Pancreas (tissue), 10 donors: ENCODE data around the gene VEGFA. TPM values are rescaled to one million over a fixed set of nuclear protein-coding genes. Genes with fewer than 3 reads are reported as not detected.

Source experiments
- ATAC-seq, 4 donors: fragments of 200-7000 bp; cut with Tn5 transposase; one replicate each; pipeline versions ENCODE4 v1.8.0 to v1.9.1; 2020; ENCODE audit warnings: mild to moderate bottlenecking in 4 of 4, moderate library complexity in 4 of 4
- DNase-seq, 6 donors: peaks; one replicate each; pipeline ENCODE4 v3.0.0-alpha.2; 2020
- FAIRE-seq: peaks from 2 replicates; lab custom pipeline; 2012; peaks lifted over from hg19 to GRCh38; lab: Jason Lieb, UNC
- H3K27ac ChIP-seq, 4 donors: fragments of 200-600 bp; sonication (generic); 1 replicate in 3 of 4; 2 replicates in 1 of 4; pipeline versions ENCODE4 v1.5.0 to v1.8.0; 2020
- H3K27me3 ChIP-seq, 4 donors: fragments of 200-600 bp; one replicate each; pipeline ENCODE4 v1.8.0; 2021
- H3K36me3 ChIP-seq, 3 donors: fragments of 200-600 bp; sonication (generic) in 1 of 3; one replicate each; pipeline versions ENCODE4 v1.5.0 to v1.8.0; 2020 to 2021
- H3K4me1 ChIP-seq, 3 donors: fragments of 200-600 bp; one replicate each; pipeline ENCODE4 v1.8.0; 2021
- H3K4me3 ChIP-seq, 4 donors: fragments of 200-600 bp; sonication (generic) in 2 of 4; one replicate each; pipeline versions ENCODE4 v1.5.0 to v1.8.0; 2020 to 2021
- H3K9me3 ChIP-seq, 4 donors: fragments of 200-600 bp; one replicate each; pipeline ENCODE4 v1.8.0; 2021
- WGBS, 2 donors: extraction: QIAGEN DNeasy Blood & Tissue Kit; methylation state at CpG; one replicate each; pipeline ENCODE4 v1.1.7; 2013; 5-methylcytosine and 5-hydroxymethylcytosine counted together
- intact Hi-C, 3 donors: fragments of 100-400 bp; cut with DNase I; formaldehyde crosslinking; loops; one replicate each; pipeline versions ENCODE4 v1.11.1 to v1.14.2; 2022
- polyA plus RNA-seq, 2 donors: library from polyadenylated mRNA; stranded (reverse); fragments of 200-250 nt; gene quantifications; one replicate each; pipeline ENCODE4 v1.2.3, GENCODE V29; 2013
- total RNA-seq, 6 donors: library from RNA; stranded (reverse); fragmentation: NEBNext Ultra II Directional in 4 of 6; extraction: Animal tissue kit (Norgen Biotek cat#: 25700) in 4 of 6; gene quantifications; one replicate each; pipeline versions ENCODE4 v1.2.1 to v1.2.4, GENCODE V29; 2021 to 2023
- TF ChIP-seq, protein P1 (sequence below), 4 donors: fragments of 200-600 bp; sonication (generic) in 3 of 4; IDR thresholded peaks; one replicate each; pipeline versions ENCODE4 v1.5.0 to v1.8.0; 2021; ENCODE audit warnings: antibody characterized with exemption in 4 of 4
- donor health status: healthy with polysubstance abuse.
- donor health status: DM: no; HTN: no; CAD: no; lungs with moderate emphysema.
- donor health status: DM: no; HTN: no; CAD: no.
- donor health status: control.
- donor health status: control.
- donor health status: Bipolar disorder and iron deficiency.
- donor health status: DM: yes; HTN: yes; CAD: no.
- donor health status: DM: no; HTN: no; CAD: no.
- donor health status: DM: no; HTN: no; CAD: no.
- donor health status: DM: yes; HTN: yes; CAD: no.

Gene VEGFA
- total and polyA plus RNA-seq, 8 donors, result 55.2 to 206 (median 91.5) TPM

DNA sequence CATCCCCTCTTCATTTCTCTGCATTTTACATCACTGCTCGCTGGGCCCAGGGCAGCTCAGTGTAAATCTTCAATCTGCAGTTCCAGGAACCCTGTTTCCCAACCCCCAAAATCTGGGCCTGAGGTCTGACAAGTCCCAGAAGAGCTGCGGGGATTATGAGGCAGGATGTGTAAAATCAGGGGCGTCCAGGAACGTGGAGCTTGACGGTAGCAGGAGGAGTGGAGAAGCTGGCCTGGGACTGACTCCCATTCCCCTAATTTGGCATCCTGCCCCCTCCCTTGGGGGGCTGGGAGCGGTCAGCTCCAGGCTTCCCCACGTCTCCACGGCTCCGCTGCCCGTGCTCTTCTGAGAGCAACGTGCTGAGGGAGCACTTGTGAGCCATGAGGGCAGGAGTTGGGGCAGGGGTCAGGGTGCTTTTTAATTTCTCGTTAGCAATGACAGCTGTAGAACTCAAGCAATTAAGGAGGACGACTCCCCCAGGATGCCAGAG is 23.4 kb upstream of the VEGFA start:
- Histone ChIP-seq H3K27me3 (no peaks in the 10 kb centered on the region), H3K4me3 (no peak overlapping the region), H3K36me3 (no peaks in the 10 kb centered on the region), H3K27ac (no peak overlapping the region), H3K9me3 (no peaks in the 10 kb centered on the region), H3K4me1 (no peaks in the 10 kb centered on the region)
- intact Hi-C loops, result no loop called here
- ATAC-seq, result peak in 1 of 4 donors; percentile 20
- TF ChIP-seq, protein P1, sequence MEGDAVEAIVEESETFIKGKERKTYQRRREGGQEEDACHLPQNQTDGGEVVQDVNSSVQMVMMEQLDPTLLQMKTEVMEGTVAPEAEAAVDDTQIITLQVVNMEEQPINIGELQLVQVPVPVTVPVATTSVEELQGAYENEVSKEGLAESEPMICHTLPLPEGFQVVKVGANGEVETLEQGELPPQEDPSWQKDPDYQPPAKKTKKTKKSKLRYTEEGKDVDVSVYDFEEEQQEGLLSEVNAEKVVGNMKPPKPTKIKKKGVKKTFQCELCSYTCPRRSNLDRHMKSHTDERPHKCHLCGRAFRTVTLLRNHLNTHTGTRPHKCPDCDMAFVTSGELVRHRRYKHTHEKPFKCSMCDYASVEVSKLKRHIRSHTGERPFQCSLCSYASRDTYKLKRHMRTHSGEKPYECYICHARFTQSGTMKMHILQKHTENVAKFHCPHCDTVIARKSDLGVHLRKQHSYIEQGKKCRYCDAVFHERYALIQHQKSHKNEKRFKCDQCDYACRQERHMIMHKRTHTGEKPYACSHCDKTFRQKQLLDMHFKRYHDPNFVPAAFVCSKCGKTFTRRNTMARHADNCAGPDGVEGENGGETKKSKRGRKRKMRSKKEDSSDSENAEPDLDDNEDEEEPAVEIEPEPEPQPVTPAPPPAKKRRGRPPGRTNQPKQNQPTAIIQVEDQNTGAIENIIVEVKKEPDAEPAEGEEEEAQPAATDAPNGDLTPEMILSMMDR (IDR thresholded peaks at IDR 0.05), result no peak
- DNase-seq, result no peak
- FAIRE-seq, result no peak
- 56 to 65% methylated on average over 13 of the region's 13 CpGs for WGBS, 2 donors

DNA sequence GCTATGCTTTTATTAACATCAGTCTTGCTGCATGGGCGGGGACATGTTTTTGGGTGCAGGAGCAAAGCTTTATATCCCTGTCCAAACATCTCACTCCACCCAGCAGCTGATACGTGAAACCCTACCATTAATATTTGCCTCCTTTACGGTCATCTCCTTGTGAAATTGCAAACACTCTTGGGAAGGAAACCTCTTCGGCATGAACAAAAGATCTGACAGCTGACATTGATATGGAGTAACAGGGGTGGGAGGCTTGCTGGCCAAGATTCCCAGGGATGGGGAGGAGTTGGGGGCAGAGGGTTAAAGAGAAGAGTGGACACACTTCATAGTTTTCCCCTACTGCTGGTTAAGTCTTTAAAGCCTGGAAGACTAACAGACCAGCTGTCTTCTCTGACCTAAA is 22.2 kb upstream of the VEGFA start:
- no peak for ATAC-seq
- Histone ChIP-seq H3K27me3 (no peaks in the 10 kb centered on the region), H3K4me3 (no peak overlapping the region), H3K4me1 (no peaks in the 10 kb centered on the region), H3K36me3 (no peaks in the 10 kb centered on the region), H3K27ac (no peak overlapping the region), H3K9me3 (no peaks in the 10 kb centered on the region)
- TF ChIP-seq, protein P1 (IDR thresholded peaks at IDR 0.05), result no peak
- intact Hi-C loops, result no loop called here
- WGBS, 2 donors, result 76 to 83% methylated on average over 4 of the region's 4 CpGs
- DNase-seq, result no peak
- FAIRE-seq, result no peak

DNA sequence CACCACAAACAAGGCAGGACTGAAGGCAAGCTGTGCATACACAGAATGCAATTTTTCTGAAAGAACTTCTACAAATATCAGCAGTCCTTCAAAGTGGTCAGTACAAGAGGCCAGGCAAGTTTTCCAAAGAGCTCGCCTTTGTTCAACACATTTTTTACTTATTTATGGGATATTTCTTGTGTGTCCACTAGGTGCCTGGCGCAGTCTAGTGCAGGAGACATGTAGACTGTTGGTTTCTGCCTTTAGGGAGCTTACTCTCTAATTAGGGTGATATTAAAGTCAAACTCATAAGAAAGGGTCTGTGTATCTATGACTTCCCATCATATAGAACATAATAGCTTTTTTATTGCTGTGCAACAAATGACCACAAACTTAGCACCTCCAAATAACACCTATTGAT is 21.2 kb upstream of the VEGFA start:
- Histone ChIP-seq H3K27me3 (no peaks in the 10 kb centered on the region), H3K4me1 (no peaks in the 10 kb centered on the region), H3K27ac (no peak overlapping the region), H3K9me3 (no peaks in the 10 kb centered on the region), H3K36me3 (no peaks in the 10 kb centered on the region), H3K4me3 (no peak overlapping the region)
- ATAC-seq, result no peak
- intact Hi-C loops, result no loop called here
- FAIRE-seq, result no peak
- 83 to 89% methylated on average over 2 of the region's 2 CpGs for WGBS, 2 donors
- TF ChIP-seq, protein P1 (IDR thresholded peaks at IDR 0.05), result no peak
- DNase-seq, result no peak

DNA sequence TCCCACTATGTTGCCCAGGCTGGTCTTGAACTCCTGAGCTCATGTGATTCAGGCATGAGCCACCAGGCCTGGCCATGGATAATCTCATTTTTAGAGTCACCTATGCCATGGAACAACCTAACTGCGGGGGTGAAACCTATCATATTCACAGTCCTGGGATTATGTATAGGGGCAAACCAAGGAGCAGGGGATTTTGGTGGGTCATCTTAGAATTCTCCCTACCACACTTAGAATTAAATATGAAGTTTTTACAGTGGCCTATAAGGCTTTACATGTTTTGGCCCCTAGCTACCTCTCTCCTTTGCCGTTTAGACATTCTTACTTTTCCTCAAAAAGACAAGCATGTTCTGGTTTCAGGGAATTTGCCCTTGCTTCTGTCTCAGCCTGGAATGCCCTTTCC is 20.6 kb upstream of the VEGFA start:
- no peak for ATAC-seq
- no peak for FAIRE-seq
- Histone ChIP-seq H3K4me1 (no peaks in the 10 kb centered on the region), H3K36me3 (no peaks in the 10 kb centered on the region), H3K4me3 (no peak overlapping the region), H3K27ac (no peak overlapping the region), H3K9me3 (no peaks in the 10 kb centered on the region), H3K27me3 (no peaks in the 10 kb centered on the region)
- DNase-seq, result no peak
- WGBS, 2 donors, result 41 to 78% methylated on average over 2 of the region's 2 CpGs
- intact Hi-C loops, result no loop called here
- TF ChIP-seq, protein P1 (IDR thresholded peaks at IDR 0.05), result no peak

DNA sequence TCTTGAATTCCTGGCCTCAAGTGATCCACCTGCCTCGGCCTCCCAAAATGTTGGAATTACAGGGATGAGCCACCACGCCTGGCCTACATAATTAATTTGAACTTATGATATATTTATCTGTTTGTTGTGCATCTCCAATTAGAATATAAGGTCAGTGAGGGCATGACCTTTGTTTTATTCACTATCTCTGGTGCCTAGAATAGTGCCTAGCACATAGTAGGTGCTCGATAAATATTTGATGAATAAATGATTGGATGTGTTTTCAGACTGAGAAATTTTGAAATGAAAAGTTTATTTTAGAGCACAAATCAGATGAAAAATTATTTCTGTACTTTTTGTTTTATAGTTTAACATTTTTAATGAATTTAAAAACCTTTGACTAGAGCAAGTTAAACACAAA is 19.4 kb upstream of the VEGFA start:
- Histone ChIP-seq H3K9me3 (no peaks in the 10 kb centered on the region), H3K4me3 (no peak overlapping the region), H3K27ac (no peak overlapping the region), H3K4me1 (no peaks in the 10 kb centered on the region), H3K27me3 (no peaks in the 10 kb centered on the region), H3K36me3 (no peaks in the 10 kb centered on the region)
- WGBS, 2 donors, result 56 to 65% methylated on average over 3 of the region's 3 CpGs
- ATAC-seq (no peak), FAIRE-seq (no peak), DNase-seq (no peak)
- TF ChIP-seq, protein P1 (IDR thresholded peaks at IDR 0.05), result no peak
- intact Hi-C loops, result no loop called here
